HG02759 (cell line): ENCODE measurements around the gene CPA1.

Experiments used
- ATAC-seq: cut with Tn5 transposase; IDR thresholded peaks from one replicate; pipeline ENCODE4 v1.9.1; 2021; ENCODE audit warnings: mild to moderate bottlenecking, moderate library complexity; ENCODE audit not compliant: unreplicated experiment

Gene CPA1

GRCh38 chr7:130421684-130422083 is 41.4 kb downstream of the CPA1 start:
- ATAC-seq, result no peak

- ATAC-seq, result no peak
Observed at GRCh38 chr7:130423501-130424037, 43.3 kb downstream of the CPA1 start.

- ATAC-seq, result no peak
Observed at GRCh38 chr7:130425796-130426195, 45.5 kb downstream of the CPA1 start.

- no peak for ATAC-seq
Observed at GRCh38 chr7:130426564-130426963, 46.3 kb downstream of the CPA1 start.

GRCh38 chr7:130429019-130429418 is 48.7 kb downstream of the CPA1 start:
- ATAC-seq, result no peak

GRCh38 chr7:130430115-130430514 is 49.8 kb downstream of the CPA1 start:
- ATAC-seq, result no peak

GRCh38 chr7:130430841-130431666 is 50.8 kb downstream of the CPA1 start:
- ATAC-seq, result no peak

- ATAC-seq, result no peak
Observed at GRCh38 chr7:130432886-130433285, 52.6 kb downstream of the CPA1 start.

- ATAC-seq, result no peak
Observed at GRCh38 chr7:130433301-130433700, 53.0 kb downstream of the CPA1 start.

- ATAC-seq, result no peak
Observed at GRCh38 chr7:130435311-130435854, 55.1 kb downstream of the CPA1 start.

GRCh38 chr7:130436253-130436652 is 56.0 kb downstream of the CPA1 start:
- no peak for ATAC-seq
